ENCODE measurements around the gene CNTNAP4. TPM values are rescaled to one million over a fixed set of nuclear protein-coding genes. Genes with fewer than 3 reads are reported as not detected.

The CNTNAP4 gene
- total and polyA plus RNA-seq, 2 of the 13 experiments (the other 11 are each of a cell fraction or from before 2014, with no cell fraction given), result not detected

DNA sequence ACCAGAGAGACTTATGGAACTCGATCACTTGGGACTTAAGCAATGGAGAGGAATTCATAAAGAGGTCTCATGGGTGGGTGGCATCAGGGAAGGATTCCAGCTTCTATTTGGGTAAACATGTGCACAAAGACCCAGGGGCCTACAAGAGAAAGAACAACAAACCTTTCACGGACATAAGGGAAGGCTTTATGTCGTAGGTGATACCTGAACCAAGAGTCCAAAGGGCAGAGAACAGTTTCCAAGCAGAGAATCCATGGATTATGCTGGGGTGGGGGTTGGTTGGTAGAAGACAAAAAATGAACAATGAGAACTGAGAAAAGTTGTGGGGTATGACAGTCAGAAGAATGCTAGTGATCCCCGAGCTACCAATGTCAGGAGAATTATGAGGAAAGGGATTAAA is 119.8 kb downstream of the CNTNAP4 start (continued):
- no peak for TF ChIP-seq DZIP1 (CRISPR knock-in tag; IDR thresholded peaks at IDR 0.05)
- TF ChIP-seq MLXIP (CRISPR knock-in tag; IDR thresholded peaks at IDR 0.05; ENCODE audit: borderline replicate concordance), result no peak
- TF ChIP-seq, protein P1, sequence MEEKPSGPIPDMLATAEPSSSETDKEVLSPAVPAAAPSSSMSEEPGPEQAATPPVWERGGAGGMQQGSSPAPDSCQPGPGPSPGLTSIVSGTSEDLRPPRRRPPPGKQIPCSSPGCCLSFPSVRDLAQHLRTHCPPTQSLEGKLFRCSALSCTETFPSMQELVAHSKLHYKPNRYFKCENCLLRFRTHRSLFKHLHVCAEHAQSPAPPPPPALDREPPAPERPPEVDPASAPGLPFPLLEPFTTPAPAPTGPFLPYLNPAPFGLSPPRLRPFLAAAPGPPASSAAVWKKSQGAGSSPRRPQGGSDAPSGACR (CRISPR knock-in tag; IDR thresholded peaks at IDR 0.05), result no peak
- TF ChIP-seq AGO1 (IDR thresholded peaks at IDR 0.05; ENCODE audit: low read depth, low read length, poor library complexity, severe bottlenecking), result no peak
- TF ChIP-seq SOX6 (IDR thresholded peaks at IDR 0.05), result no peak
- peak; percentile 59 for TF ChIP-seq SOX6 (CRISPR knock-in tag; IDR thresholded peaks at IDR 0.05)
- no peak for TF ChIP-seq ZNF33B (CRISPR knock-in tag; IDR thresholded peaks at IDR 0.05)
- TF ChIP-seq ELF1 (CRISPR knock-in tag; IDR thresholded peaks at IDR 0.05), result no peak
- no peak for TF ChIP-seq ZNF549 (CRISPR knock-in tag; IDR thresholded peaks at IDR 0.05)
- no peak for TF ChIP-seq GTF2F1 (IDR thresholded peaks at IDR 0.05; ENCODE audit: low read length)
- TF ChIP-seq, protein P2, sequence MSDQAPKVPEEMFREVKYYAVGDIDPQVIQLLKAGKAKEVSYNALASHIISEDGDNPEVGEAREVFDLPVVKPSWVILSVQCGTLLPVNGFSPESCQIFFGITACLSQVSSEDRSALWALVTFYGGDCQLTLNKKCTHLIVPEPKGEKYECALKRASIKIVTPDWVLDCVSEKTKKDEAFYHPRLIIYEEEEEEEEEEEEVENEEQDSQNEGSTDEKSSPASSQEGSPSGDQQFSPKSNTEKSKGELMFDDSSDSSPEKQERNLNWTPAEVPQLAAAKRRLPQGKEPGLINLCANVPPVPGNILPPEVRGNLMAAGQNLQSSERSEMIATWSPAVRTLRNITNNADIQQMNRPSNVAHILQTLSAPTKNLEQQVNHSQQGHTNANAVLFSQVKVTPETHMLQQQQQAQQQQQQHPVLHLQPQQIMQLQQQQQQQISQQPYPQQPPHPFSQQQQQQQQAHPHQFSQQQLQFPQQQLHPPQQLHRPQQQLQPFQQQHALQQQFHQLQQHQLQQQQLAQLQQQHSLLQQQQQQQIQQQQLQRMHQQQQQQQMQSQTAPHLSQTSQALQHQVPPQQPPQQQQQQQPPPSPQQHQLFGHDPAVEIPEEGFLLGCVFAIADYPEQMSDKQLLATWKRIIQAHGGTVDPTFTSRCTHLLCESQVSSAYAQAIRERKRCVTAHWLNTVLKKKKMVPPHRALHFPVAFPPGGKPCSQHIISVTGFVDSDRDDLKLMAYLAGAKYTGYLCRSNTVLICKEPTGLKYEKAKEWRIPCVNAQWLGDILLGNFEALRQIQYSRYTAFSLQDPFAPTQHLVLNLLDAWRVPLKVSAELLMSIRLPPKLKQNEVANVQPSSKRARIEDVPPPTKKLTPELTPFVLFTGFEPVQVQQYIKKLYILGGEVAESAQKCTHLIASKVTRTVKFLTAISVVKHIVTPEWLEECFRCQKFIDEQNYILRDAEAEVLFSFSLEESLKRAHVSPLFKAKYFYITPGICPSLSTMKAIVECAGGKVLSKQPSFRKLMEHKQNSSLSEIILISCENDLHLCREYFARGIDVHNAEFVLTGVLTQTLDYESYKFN (CRISPR knock-in tag; conservative IDR thresholded peaks at IDR 0.05), result peak; percentile 71
- no peak for TF ChIP-seq ZFP62 (CRISPR knock-in tag; IDR thresholded peaks at IDR 0.05)
- no peak for TF ChIP-seq ZNF333 (CRISPR knock-in tag; IDR thresholded peaks at IDR 0.05; ENCODE audit: borderline replicate concordance)
- no peak for TF ChIP-seq ZNF256 (CRISPR knock-in tag; conservative IDR thresholded peaks at IDR 0.05)
- TF ChIP-seq PHF8 (CRISPR knock-in tag; IDR thresholded peaks at IDR 0.05), result no peak
- TF ChIP-seq, protein P3, sequence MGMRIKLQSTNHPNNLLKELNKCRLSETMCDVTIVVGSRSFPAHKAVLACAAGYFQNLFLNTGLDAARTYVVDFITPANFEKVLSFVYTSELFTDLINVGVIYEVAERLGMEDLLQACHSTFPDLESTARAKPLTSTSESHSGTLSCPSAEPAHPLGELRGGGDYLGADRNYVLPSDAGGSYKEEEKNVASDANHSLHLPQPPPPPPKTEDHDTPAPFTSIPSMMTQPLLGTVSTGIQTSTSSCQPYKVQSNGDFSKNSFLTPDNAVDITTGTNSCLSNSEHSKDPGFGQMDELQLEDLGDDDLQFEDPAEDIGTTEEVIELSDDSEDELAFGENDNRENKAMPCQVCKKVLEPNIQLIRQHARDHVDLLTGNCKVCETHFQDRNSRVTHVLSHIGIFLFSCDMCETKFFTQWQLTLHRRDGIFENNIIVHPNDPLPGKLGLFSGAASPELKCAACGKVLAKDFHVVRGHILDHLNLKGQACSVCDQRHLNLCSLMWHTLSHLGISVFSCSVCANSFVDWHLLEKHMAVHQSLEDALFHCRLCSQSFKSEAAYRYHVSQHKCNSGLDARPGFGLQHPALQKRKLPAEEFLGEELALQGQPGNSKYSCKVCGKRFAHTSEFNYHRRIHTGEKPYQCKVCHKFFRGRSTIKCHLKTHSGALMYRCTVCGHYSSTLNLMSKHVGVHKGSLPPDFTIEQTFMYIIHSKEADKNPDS (CRISPR knock-in tag; IDR thresholded peaks at IDR 0.05), result no peak
- TF ChIP-seq ZNF503 (CRISPR knock-in tag; IDR thresholded peaks at IDR 0.05), result no peak

All from HepG2 (cell line).